PC-9 (cell line): ENCODE data around the gene TMEM150A. TPM values are rescaled to one million over a fixed set of nuclear protein-coding genes. Genes with fewer than 3 reads are reported as not detected.

Experiments used
- BruUV-seq: library from RNA; stranded (reverse); fragments of 400-500 nt; replicated peaks from 2 replicates; lab custom pipeline; 2021; lab: Mats Ljungman, UMichigan
- CTCF ChIA-PET: fragments of 300-600 bp; sonication (Branson Sonifier 250); formaldehyde crosslinking; loops from one replicate; lab custom pipeline; 2022; ENCODE audit warnings: antibody characterized with exemption; lab: Charles Lee
- POLR2A ChIA-PET: fragments of 300-600 bp; sonication (Branson Sonifier 250); formaldehyde crosslinking; loops from one replicate; lab custom pipeline; 2022; ENCODE audit warnings: antibody characterized with exemption; ENCODE audit not compliant: unreplicated experiment; lab: Charles Lee
- DNase-seq, 2 experiments: peaks; one replicate each; pipeline versions ENCODE4 v3.0.0 to v3.0.0-alpha.2; 2015 to 2022; ENCODE audit warnings: mixed read lengths in 1 of 2
- H2AFZ ChIP-seq: fragments of 200-600 bp; sonication (generic); 2 replicates; pipeline ENCODE4 v1.8.1; 2017; ENCODE audit warnings: antibody characterized with exemption
- H3F3A ChIP-seq: fragments of 200-600 bp; sonication (generic); 2 replicates; pipeline ENCODE4 v1.8.1; 2017; ENCODE audit warnings: antibody characterized with exemption, mild to moderate bottlenecking, low read depth; ENCODE audit not compliant: insufficient read depth
- H3K27ac ChIP-seq: fragments of 200-600 bp; sonication (generic); 2 replicates; pipeline ENCODE4 v1.6.1; 2016; ENCODE audit warnings: mixed run types
- H3K27me3 ChIP-seq: fragments of 200-600 bp; sonication (generic); 2 replicates; pipeline ENCODE4 v1.6.1; 2016; ENCODE audit warnings: low read depth, mixed run types; ENCODE audit not compliant: insufficient read depth
- H3K36me3 ChIP-seq: fragments of 200-600 bp; sonication (generic); 2 replicates; pipeline ENCODE4 v1.6.1; 2016; ENCODE audit warnings: low read depth, mixed run types
- H3K4me1 ChIP-seq: fragments of 200-600 bp; sonication (generic); replicated peaks from 2 replicates; pipeline ENCODE4 v1.6.1; 2016; ENCODE audit warnings: mixed run types; ENCODE audit not compliant: insufficient read depth
- H3K4me2 ChIP-seq: fragments of 200-600 bp; sonication (generic); 2 replicates; pipeline ENCODE4 v1.6.1; 2017; ENCODE audit warnings: mixed run types
- H3K4me3 ChIP-seq: fragments of 200-600 bp; sonication (generic); 2 replicates; pipeline ENCODE4 v1.6.1; 2016; ENCODE audit warnings: mixed run types
- H3K79me2 ChIP-seq: fragments of 200-600 bp; sonication (generic); 2 replicates; pipeline ENCODE4 v1.6.1; 2017; ENCODE audit warnings: low read depth, mixed run types
- H3K9me2 ChIP-seq: fragments of 200-600 bp; sonication (generic); 2 replicates; pipeline ENCODE4 v1.8.1; 2017; ENCODE audit warnings: mild to moderate bottlenecking; ENCODE audit not compliant: insufficient read depth
- H3K9me3 ChIP-seq: fragments of 200-600 bp; sonication (generic); 2 replicates; pipeline ENCODE4 v1.8.1; 2016; ENCODE audit warnings: low read depth; ENCODE audit not compliant: insufficient read depth
- H4K20me1 ChIP-seq: fragments of 200-600 bp; sonication (generic); 2 replicates; pipeline ENCODE4 v1.8.1; 2017; ENCODE audit not compliant: insufficient read depth
- CTCF ChIP-seq: fragments of 200-600 bp; sonication (generic); conservative IDR thresholded peaks from 2 replicates; pipeline ENCODE4 v1.6.1; 2017; ENCODE audit warnings: mixed run types, antibody characterized with exemption, mild to moderate bottlenecking, moderate library complexity
- EZH2 ChIP-seq: fragments of 200-600 bp; sonication (generic); IDR thresholded peaks from 2 replicates; pipeline ENCODE4 v1.8.0; 2017; ENCODE audit warnings: antibody characterized with exemption, low read depth
- intact Hi-C: fragments of 100-400 bp; cut with micrococcal nuclease; formaldehyde crosslinking; loops from one replicate; pipeline ENCODE4 v1.10.0; 2022; ENCODE audit not compliant: unreplicated experiment
- total RNA-seq: library from RNA; stranded (reverse); gene quantifications from 2 replicates; pipeline ENCODE4 v1.2.3, GENCODE V29; 2021

The TMEM150A gene
- total RNA-seq, 1 experiment from 2014 or later, result 5.3 TPM

GRCh38 chr2:85589181-85589580, 13.3 kb downstream of the TMEM150A start:
- Histone ChIP-seq H3K9me2 (no peaks in the 10 kb centered on the region), H2AFZ (no peak overlapping the region), H3K4me2 (no peak overlapping the region), H3K27ac (no peak overlapping the region), H3F3A (peaks cover 18% of the 10 kb centered on the region), H4K20me1 (no peaks in the 10 kb centered on the region), H3K4me3 (no peak overlapping the region), H3K4me1 (peaks cover 31% of the 10 kb centered on the region), H3K9me3 (no peaks in the 10 kb centered on the region), H3K79me2 (peaks cover under 1% of the 10 kb centered on the region; the same call in 1 of the 2 replicates), H3K27me3 (no peaks in the 10 kb centered on the region), H3K36me3 (no peaks in the 10 kb centered on the region)
- intact Hi-C loops, result no loop called here
- POLR2A ChIA-PET, result no interaction called here
- CTCF ChIA-PET, result no interaction called here
- DNase-seq, result no peak
- no peak for TF ChIP-seq CTCF
- no peak for TF ChIP-seq EZH2
- no TSS peak for BruUV-seq

DNA sequence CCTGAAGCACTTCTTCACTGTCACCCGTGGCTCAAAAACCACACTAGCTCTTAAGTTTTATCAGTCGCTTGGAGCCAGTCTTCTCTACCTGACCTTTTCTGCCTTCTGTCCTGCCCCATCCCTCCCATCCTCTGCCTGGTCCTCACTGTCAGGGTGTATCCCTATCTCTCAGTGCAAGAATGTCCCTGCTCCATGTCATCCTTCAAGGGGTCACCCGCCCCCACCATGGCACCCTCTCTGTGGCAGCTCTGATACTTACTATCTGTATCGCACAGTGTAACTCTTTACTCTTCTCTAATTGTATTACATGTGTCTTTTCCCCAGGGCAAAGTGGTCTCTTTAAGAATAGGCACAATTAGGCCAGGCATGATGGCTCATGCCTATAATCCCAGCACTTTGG, 13.9 kb downstream of the TMEM150A start:
- H3K9me3 ChIP-seq, result no peaks in the 10 kb centered on the region
- DNase-seq, result no peak
- ChIA-PET CTCF (no interaction called here), POLR2A (interaction anchor here (0.7 kb wide), 1 partner anchor 11 kb away, joined by 4 read pairs; no protein-coding TSS in a partner anchor)
- TF ChIP-seq EZH2, result no peak
- TF ChIP-seq CTCF, result no peak
- peaks cover 30% of the 10 kb centered on the region for H3K4me1 ChIP-seq
- BruUV-seq, result no TSS peak
- H3K79me2 ChIP-seq, result no peaks in the 10 kb centered on the region
- no peak overlapping the region for H2AFZ ChIP-seq
- no peak overlapping the region for H3K4me2 ChIP-seq
- H3K9me2 ChIP-seq, result no peaks in the 10 kb centered on the region
- H3K36me3 ChIP-seq, result no peaks in the 10 kb centered on the region
- no peaks in the 10 kb centered on the region for H3K27me3 ChIP-seq
- no peaks in the 10 kb centered on the region for H4K20me1 ChIP-seq
- intact Hi-C loops, result no loop called here
- H3K4me3 ChIP-seq, result no peak overlapping the region
- peaks cover 21% of the 10 kb centered on the region for H3F3A ChIP-seq
- no peak overlapping the region for H3K27ac ChIP-seq

DNA sequence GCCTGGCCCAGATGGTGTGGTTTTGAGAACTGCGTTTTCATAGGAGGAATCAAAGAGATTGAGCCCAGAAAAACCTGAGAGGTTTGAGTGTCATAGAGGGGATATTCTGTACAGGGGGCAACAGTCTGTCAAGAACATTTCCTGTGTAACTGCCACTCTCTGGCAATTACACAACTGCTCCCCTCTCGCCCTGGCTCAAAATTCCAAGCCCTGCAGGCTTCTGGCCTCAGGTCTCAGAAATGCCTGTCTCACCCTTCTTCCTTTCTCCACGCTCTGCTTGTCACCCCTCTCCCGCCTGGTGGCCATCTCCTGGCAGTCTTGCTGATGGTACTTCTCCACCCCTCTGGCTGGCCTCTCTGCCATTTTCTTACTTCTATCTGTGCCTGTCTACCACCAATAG, 14.3 kb downstream of the TMEM150A start:
- POLR2A ChIA-PET, result interaction anchor here (0.7 kb wide), 1 partner anchor 10 kb away, joined by 4 read pairs; no protein-coding TSS in a partner anchor
- Histone ChIP-seq H2AFZ (no peak overlapping the region), H3K36me3 (0 out of 2 replicates have a peak, but pooled peaks cover 3% of the 10 kb centered on the region), H3K27ac (no peak overlapping the region), H4K20me1 (no peaks in the 10 kb centered on the region), H3F3A (peaks cover 23% of the 10 kb centered on the region), H3K27me3 (no peaks in the 10 kb centered on the region), H3K9me3 (no peaks in the 10 kb centered on the region), H3K79me2 (no peaks in the 10 kb centered on the region), H3K4me1 (peaks cover 30% of the 10 kb centered on the region), H3K9me2 (no peaks in the 10 kb centered on the region), H3K4me3 (no peak overlapping the region), H3K4me2 (no peak overlapping the region)
- CTCF ChIA-PET, result no interaction called here
- intact Hi-C loops, result no loop called here
- no peak for TF ChIP-seq EZH2
- no peak for TF ChIP-seq CTCF
- DNase-seq, result no peak
- BruUV-seq, result no TSS peak
